NCI-H510A treated with DMSO at 0.1 percent for 48 hours (cell line): ENCODE results near the gene RALGAPB.
"Not testable (repeated sequence)": the region's sequence is repeated elsewhere in the genome, so short reads cannot be mapped to it uniquely, and the experiment has no call there.

Experiments used
- DNase-seq: peaks from one replicate; lab custom pipeline; 2025; lab: John Stamatoyannopoulos, UW

Gene RALGAPB

DNA sequence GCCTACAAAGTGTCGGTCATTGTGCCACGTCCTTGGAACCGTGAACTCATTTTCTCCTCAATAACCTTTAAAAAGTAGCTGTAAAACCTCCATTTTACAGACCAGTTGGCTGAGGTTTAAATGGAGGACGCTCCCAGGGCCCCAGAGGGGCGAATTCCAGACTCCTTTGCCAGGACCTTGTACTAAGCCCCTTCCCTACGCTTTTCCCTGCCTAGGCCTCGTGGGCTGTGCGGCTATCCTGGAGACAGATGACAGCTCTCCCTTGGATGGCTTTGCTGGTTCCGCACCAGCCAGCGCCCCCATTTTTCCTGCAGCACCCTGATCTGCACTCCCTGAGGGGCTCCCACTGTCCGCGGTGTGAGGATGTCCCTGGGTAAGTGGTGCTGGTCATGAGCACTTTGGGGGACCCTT lies 25.4 kb upstream of the RALGAPB start:
- no peak for DNase-seq

GRCh38 chr20:38447931-38448675 lies 24.5 kb upstream of the RALGAPB start:
- no peak for DNase-seq

GRCh38 chr20:38449046-38449445 lies 23.6 kb upstream of the RALGAPB start:
- DNase-seq = no peak

GRCh38 chr20:38450412-38450975 lies 22.1 kb upstream of the RALGAPB start:
- DNase-seq = no peak

DNA sequence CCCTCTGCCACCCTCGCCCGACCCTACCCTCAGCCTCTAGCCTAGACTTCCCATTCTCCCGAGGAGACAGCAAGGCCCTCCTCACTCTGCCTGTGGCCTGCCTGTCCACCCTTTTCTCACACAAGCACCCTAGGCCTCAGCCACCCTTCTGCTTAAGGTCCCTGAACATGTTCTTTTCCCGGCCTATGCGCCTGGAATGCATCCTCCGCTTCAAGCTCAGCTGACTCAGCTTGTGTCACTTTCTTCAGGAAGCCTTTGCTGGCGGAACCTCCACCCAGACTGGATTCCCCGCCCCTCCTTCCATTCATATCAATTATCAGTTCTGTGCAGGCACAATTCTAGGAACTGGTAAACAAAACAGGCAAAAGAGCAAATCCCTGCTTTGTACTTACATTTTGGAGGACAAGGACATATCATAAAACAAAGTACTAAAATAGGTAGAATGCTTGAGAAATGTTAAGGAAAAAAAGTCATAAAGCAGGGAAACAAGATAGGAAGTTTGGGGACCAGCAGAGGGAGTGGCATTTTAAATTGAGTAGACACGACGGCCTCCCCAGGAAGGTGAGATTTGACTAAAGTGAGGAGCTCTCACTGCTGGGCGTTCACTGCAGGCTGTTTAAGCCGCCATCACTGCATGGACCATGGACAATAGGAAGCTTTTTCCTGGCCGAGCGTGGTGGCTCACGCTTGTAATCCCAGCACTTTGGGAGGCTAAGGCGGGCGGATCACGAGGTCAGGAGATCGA lies 19.6 kb upstream of the RALGAPB start:
- no peak for DNase-seq

- DNase-seq = no peak
Measured at GRCh38 chr20:38453941-38454340, 18.7 kb upstream of the RALGAPB start.

GRCh38 chr20:38454556-38455473 lies 17.8 kb upstream of the RALGAPB start:
- DNase-seq = no peak

- DNase-seq = no peak
Measured at GRCh38 chr20:38458314-38458713, 14.3 kb upstream of the RALGAPB start.

- peak; percentile 68 for DNase-seq
Measured at GRCh38 chr20:38460040-38460623, 12.5 kb upstream of the RALGAPB start.

DNA sequence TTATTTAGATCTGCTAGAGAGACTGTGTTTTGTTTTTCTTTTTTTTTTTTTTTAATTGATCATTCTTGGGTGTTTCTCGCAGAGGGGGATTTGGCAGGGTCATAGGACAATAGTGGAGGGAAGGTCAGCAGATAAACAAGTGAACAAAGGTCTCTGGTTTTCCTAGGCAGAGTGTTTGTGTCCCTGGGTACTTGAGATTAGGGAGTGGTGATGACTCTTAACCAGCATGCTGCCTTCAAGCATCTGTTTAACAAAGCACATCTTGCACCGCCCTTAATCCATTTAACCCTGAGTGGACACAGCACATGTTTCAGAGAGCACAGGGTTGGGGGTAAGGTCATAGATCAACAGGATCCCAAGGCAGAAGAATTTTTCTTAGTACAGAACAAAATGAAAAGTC lies 12.0 kb upstream of the RALGAPB start:
- DNase-seq = not testable (repeated sequence)

GRCh38 chr20:38461167-38461566 lies 11.5 kb upstream of the RALGAPB start:
- not testable (repeated sequence) for DNase-seq

- not testable (repeated sequence) for DNase-seq
Measured at GRCh38 chr20:38461569-38461968, 11.1 kb upstream of the RALGAPB start.

DNA sequence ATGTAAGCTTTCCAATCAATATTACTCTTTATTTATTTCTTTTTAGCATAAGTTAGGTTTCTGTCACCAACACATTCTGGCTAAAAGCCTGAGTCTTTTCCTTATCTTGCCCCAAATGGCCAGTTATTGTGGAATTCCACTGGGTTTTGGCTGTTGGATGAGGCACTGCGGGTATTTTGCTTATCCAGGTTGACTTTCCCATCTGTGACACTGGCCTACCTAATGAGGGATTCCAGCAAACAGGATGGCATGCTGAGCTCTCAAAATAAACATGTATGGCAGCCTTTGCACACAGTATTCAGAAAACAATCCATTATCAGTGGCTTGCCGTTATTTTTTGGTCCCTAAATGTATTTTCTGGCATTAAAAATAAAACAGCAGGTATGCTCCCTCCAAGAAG lies 6.5 kb upstream of the RALGAPB start:
- DNase-seq = no peak

- DNase-seq = no peak
Measured at GRCh38 chr20:38466983-38467382, 5.7 kb upstream of the RALGAPB start.

DNA sequence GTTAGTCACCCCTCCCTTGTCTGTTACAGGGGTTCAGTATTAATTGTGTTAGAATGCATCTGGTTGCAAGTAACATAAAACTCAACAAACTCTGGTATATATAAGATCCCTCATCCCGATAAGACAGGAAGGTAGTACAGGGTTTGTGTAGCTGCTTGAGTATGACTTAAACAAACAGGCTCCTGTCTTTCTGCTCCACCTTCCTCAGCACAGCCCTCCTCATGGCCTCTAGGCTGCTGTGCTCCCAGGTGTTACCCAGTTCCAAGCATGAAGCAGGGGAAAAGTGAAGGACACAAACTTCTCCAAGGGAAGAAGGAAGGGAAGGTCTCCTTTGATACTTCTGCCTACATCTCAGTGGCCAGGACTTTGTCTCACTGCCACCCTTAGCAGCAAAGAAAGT lies 1.4 kb upstream of the RALGAPB start:
- no peak for DNase-seq

DNA sequence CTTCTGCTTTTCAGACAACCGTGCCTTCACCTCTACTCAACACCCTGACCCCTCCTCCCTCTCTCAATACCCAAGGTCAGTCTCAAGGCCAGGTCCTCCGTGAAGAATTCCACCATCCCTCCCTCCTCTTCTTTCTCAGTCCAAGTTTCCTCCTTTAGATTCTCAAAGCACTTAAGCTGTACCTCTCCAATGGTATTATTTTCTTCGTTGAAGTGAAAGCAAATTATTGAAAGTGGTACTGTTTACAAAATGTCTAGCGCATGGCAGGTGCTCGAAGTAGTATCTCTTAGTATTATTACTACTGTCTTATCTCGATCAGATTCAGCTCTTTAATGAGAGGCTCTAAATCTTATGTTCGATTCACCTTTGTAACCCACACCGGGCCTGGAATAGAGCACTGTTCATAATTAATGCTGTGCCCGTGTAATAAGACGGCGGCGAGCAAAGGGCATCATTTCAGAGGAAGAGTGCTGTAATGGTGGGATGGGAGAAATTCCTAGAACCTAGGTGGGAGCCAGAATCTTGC lies 593 bp upstream of the RALGAPB start:
- no peak for DNase-seq

DNA sequence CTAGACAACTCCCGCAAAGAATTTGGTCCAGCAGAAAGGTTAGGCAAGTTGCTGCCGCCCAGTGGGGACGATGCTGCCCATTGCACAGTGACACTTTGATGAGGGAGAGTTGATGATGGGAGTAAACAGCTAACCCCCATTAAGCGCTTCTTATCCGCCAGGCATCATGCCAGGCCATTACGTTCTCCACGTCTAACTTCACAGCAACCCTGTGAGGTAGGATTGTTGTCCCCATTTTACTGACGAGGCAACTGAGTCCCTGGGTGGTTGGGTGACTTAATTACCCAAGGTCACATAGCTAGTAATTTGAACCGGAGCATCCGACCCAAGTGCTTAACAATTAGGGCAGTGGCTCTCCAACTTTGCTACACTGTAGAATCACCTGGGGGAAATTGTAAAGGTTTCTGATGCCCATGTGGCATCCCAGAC lies 738 bp downstream of the RALGAPB start:
- DNase-seq = no peak

DNA sequence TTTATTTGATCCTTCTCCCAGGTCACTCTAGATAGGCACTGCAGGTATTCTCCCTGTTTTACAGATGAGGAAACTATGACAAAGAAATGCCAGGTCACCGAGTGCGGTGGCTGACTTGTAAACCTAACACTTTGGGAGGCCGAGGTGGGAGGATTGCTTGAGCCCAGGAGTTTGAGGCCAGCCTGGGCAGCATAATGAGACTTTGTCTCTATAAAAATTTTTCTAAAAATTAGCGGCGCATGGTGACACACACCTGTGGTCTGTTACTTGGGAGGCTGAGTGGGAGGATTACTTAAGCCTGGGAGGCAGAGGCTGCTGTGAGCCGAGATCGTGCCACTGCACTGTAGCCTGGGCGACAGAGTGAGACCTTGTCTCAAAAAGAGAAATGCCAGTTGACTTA lies 5.1 kb downstream of the RALGAPB start:
- DNase-seq = no peak

- no peak for DNase-seq
Measured at GRCh38 chr20:38479596-38479995, 7.0 kb downstream of the RALGAPB start.

GRCh38 chr20:38485041-38485440 lies 12.4 kb downstream of the RALGAPB start:
- DNase-seq = no peak

- DNase-seq = no peak
Measured at GRCh38 chr20:38489181-38489580, 16.5 kb downstream of the RALGAPB start.
